Heart left ventricle (tissue), 13 donors: ENCODE measurements around the gene CLEC16A.

Experiments
- POLR2A ChIP-seq, 2 donors: fragments of 450-650 bp; IDR thresholded peaks; one replicate each; pipeline ENCODE4 v1.6.1; 2017; ENCODE audit warnings: antibody characterized with exemption in 2 of 2, mild to moderate bottlenecking in 2 of 2, moderate library complexity in 2 of 2
- TF ChIP-seq, protein P1 (sequence below), 12 donors: fragments of 200-600 bp; sonication (generic) in 4 of 12; IDR thresholded peaks; one replicate each; pipeline versions ENCODE4 v1.5.0 to v1.8.0; 2018 to 2022; ENCODE audit warnings: antibody characterized with exemption in 12 of 12, mild to moderate bottlenecking in 5 of 12
- donor health status: ischemic (EF 13 %, LVEDD 7.1; RV severe dilation, severe dysfunction).
- donor health status: DM: no; HTN: yes; CAD: no.
- donor health status: DM: no; HTN: no; CAD: no.
- donor health status: ischemic (EF 25% LVEDD 6.9; RV normal size, moderate dysfunction).
- donor health status: ischemic (EF 25% LVEDD 5.7; RV mildly dilated, moderate dysfunction).
- donor health status: ischemic (EF 35%, LVEDD 5.7; RV mildly dilated, moderate dysfunction).
- donor health status: nonischemic (EF 11% LVEDD 7.7; RV severe dilation, severe dysfunction).
- donor health status: DM: yes; HTN: yes; CAD: no.
- donor health status: PGD.
- donor health status: ischemic (EF 29% LVEDD 5.4; RV normal size, mild dysfunction).
- donor health status: nonischemic (EF 23%, LVEDD 6.1; RV moderate dilation, normal function).

DNA sequence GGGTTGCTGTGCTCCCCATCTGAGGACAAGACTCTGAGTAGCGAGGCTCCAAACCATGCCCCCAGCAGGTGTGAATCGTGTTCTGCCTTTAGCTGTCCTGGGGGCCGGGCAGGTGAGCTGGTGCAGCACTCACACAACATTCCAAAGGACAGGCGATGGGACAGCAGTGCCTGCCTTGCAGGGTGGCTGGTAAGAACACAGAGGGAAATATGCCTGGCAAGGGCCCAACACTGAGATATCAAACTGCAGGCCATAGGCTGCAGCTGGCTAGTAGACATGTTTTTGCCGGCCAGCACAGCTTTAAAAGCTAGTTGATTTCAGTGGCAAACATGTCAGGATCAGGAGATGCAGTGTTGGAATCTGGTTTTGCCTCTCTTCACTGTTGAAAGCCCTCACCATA lies 23.6 kb downstream of the CLEC16A start:
- no peak for TF ChIP-seq POLR2A (IDR thresholded peaks at IDR 0.05)
- TF ChIP-seq, protein P1, sequence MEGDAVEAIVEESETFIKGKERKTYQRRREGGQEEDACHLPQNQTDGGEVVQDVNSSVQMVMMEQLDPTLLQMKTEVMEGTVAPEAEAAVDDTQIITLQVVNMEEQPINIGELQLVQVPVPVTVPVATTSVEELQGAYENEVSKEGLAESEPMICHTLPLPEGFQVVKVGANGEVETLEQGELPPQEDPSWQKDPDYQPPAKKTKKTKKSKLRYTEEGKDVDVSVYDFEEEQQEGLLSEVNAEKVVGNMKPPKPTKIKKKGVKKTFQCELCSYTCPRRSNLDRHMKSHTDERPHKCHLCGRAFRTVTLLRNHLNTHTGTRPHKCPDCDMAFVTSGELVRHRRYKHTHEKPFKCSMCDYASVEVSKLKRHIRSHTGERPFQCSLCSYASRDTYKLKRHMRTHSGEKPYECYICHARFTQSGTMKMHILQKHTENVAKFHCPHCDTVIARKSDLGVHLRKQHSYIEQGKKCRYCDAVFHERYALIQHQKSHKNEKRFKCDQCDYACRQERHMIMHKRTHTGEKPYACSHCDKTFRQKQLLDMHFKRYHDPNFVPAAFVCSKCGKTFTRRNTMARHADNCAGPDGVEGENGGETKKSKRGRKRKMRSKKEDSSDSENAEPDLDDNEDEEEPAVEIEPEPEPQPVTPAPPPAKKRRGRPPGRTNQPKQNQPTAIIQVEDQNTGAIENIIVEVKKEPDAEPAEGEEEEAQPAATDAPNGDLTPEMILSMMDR (IDR thresholded peaks at IDR 0.05): no peak
